Measurements from ENCODE around the gene PTPN2.
"Not testable (repeated sequence)": the region's sequence is repeated elsewhere in the genome, so short reads cannot be mapped to it uniquely, and the experiment has no call there.

The PTPN2 gene

GRCh38 chr18:12765586-12765985, 118.5 kb downstream of the PTPN2 start:
- TF ChIP-seq CTCF (IDR thresholded peaks at IDR 0.05; ENCODE audit: extremely low read depth, missing control alignments), result no peak
- DNase-seq (ENCODE audit: low spot score), result no peak

GRCh38 chr18:12765126-12765525, 118.9 kb downstream of the PTPN2 start:
- DNase-seq (ENCODE audit: low spot score), result no peak
- TF ChIP-seq CTCF (IDR thresholded peaks at IDR 0.05; ENCODE audit: extremely low read depth, missing control alignments), result no peak

GRCh38 chr18:12758566-12758965, 125.5 kb downstream of the PTPN2 start:
- DNase-seq (ENCODE audit: low spot score), result not testable (repeated sequence)

GRCh38 chr18:12756619-12757239, 127.3 kb downstream of the PTPN2 start:
- DNase-seq (ENCODE audit: low spot score), result not testable (repeated sequence)

- not testable (repeated sequence) for DNase-seq (ENCODE audit: low spot score)
Observed at GRCh38 chr18:12755606-12756005, 128.4 kb downstream of the PTPN2 start.

GRCh38 chr18:12754511-12754910, 129.5 kb downstream of the PTPN2 start:
- no peak for DNase-seq (ENCODE audit: low spot score)
- TF ChIP-seq CTCF (IDR thresholded peaks at IDR 0.05; ENCODE audit: extremely low read depth, missing control alignments), result no peak

GRCh38 chr18:12751891-12752290, 132.1 kb downstream of the PTPN2 start:
- TF ChIP-seq CTCF (IDR thresholded peaks at IDR 0.05; ENCODE audit: extremely low read depth, missing control alignments), result no peak
- DNase-seq (ENCODE audit: low spot score), result no peak

- TF ChIP-seq CTCF (IDR thresholded peaks at IDR 0.05; ENCODE audit: extremely low read depth, missing control alignments), result no peak
Observed at GRCh38 chr18:12751503-12751884, 132.5 kb downstream of the PTPN2 start.

GRCh38 chr18:12750715-12751502, 133.1 kb downstream of the PTPN2 start:
- no peak for TF ChIP-seq CTCF (IDR thresholded peaks at IDR 0.05; ENCODE audit: extremely low read depth, missing control alignments)
- DNase-seq (ENCODE audit: low spot score), result no peak

More at GRCh38 chr18:12751503-12751884, 132.5 kb downstream of the PTPN2 start:
- no peak for DNase-seq (ENCODE audit: low spot score)

All from GM20000 (cell line).